ENCODE results near the gene PNLIPRP2. TPM values are rescaled to one million over a fixed set of nuclear protein-coding genes. Genes with fewer than 3 reads are reported as not detected.
A peak's percentile ranks its signal among the peaks of the same experiment; 100 is the strongest.

PNLIPRP2 gene
- 1,000 to 10,000 TPM in 1 of 2 donors, 100 to 1,000 TPM in 1; 455 to 2,069 TPM for total RNA-seq

DNA sequence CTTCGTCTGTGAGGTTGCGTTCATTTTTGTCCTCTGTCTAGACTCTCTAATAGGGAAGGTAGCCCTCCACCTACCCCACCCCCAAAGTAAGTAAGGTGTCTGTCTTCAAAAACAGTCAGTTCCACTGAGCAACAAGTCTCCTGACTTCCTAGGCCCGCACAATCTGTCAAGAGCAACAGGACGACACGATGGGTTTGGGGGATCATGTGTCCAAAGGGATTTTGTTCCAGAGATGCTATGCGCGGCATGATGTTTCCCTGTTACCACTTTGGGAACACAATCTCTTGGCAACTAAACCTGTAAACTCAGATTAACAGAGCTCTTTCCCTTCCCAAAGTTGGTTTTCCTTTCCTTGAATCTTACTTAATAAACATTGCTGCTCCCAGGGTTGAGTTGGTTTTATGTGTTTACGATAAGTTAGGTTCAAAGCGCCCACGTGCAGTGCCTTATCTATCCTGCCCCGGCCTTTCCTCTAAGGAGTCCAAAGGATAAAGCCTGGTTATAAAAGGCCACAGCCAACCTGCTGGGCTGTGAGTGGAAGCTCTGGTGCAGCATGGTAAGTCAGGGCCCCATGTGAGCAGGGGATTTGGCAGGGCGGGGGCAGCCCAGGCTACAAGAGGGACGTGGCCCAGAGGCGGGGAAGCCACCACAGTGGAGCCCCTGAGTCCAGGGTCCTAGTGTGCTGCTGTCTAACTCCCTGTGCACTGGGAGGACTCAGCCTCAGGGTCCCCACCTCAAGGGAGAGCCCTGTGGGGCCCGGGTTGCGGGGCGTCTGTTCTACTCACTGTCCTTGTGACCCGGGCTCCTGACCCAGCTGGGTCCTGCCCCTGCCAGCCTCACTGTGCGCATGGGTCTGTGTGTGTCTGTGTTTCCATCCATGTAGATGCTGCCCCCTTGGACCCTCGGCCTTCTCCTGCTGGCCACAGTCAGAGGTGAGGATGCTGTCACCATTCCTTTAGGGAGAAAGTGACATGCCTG, at the start of gene PNLIPRP2:
Gene PNLIPRP2 (plus strand): TSS at position 531 of the 978 bp plus-strand sequence.
- peak; percentile 65 for ATAC-seq
- peak; percentile 83 to 94 (median 90) for DNase-seq

DNA sequence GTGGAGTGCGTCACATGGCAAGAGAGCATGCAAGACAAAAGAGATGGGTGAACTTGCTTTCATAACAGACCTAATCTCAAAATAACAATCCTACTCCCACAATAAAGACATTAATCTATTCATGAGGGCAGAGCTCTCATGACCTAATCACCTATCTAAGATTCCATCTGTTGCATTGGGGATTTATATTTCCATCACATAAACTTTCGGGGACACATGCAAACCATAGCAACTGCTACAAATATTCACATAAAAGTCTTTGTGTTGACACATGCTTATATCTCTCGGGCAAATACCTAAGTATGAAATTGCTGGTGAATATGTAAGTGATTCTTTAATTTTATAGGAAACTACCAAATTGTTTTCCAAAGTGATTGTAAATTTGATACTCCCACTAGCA, 46.0 kb upstream of the PNLIPRP2 start:
- Histone ChIP-seq H3K27me3 (no peaks in the 10 kb centered on the region), H3K4me1 (peaks cover 18% of the 10 kb centered on the region), H3K4me3 (no peak overlapping the region), H3K36me3 (replicated peaks in 1 of 2; ENCODE audit: insufficient read depth in 1 of 2, low read depth in 2 of 2) (no peaks in the 10 kb centered on the region), H3K9me3 (no peaks in the 10 kb centered on the region), H3K27ac (no peak overlapping the region)
- DNase-seq: no peak
- intact Hi-C loops (cut with DNase I): no loop called here
- ATAC-seq: no peak
- TF ChIP-seq POLR2A (IDR thresholded peaks at IDR 0.05): no peak
- TF ChIP-seq, protein P1, sequence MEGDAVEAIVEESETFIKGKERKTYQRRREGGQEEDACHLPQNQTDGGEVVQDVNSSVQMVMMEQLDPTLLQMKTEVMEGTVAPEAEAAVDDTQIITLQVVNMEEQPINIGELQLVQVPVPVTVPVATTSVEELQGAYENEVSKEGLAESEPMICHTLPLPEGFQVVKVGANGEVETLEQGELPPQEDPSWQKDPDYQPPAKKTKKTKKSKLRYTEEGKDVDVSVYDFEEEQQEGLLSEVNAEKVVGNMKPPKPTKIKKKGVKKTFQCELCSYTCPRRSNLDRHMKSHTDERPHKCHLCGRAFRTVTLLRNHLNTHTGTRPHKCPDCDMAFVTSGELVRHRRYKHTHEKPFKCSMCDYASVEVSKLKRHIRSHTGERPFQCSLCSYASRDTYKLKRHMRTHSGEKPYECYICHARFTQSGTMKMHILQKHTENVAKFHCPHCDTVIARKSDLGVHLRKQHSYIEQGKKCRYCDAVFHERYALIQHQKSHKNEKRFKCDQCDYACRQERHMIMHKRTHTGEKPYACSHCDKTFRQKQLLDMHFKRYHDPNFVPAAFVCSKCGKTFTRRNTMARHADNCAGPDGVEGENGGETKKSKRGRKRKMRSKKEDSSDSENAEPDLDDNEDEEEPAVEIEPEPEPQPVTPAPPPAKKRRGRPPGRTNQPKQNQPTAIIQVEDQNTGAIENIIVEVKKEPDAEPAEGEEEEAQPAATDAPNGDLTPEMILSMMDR (IDR thresholded peaks at IDR 0.05): no peak
- WGBS, 2 donors: 84 to 92% methylated on average over 3 of the region's 3 CpGs

More for the DNA sequence above, at the start of gene PNLIPRP2:
- Histone ChIP-seq H3K36me3 (replicated peaks in 1 of 2; ENCODE audit: insufficient read depth in 1 of 2, low read depth in 2 of 2) (no peaks in the 10 kb centered on the region), H3K27me3 (no peaks in the 10 kb centered on the region), H3K4me1 (peaks cover 46% of the 10 kb centered on the region), H3K9me3 (no peaks in the 10 kb centered on the region), H3K4me3 (peak within 1 kb of the TSS; percentile 64 to 68), H3K27ac (peak within 1 kb of the TSS; percentile 85 to 97 (median 88))
- WGBS, 2 donors: 28 to 35% methylated on average over 11 to 20 of the region's 20 CpGs
- TF ChIP-seq POLR2A (IDR thresholded peaks at IDR 0.05): peak; percentile 98 to 99 (median 99)
- TF ChIP-seq, protein P1 (IDR thresholded peaks at IDR 0.05): no peak
- intact Hi-C loops (cut with DNase I): no loop called here

DNA sequence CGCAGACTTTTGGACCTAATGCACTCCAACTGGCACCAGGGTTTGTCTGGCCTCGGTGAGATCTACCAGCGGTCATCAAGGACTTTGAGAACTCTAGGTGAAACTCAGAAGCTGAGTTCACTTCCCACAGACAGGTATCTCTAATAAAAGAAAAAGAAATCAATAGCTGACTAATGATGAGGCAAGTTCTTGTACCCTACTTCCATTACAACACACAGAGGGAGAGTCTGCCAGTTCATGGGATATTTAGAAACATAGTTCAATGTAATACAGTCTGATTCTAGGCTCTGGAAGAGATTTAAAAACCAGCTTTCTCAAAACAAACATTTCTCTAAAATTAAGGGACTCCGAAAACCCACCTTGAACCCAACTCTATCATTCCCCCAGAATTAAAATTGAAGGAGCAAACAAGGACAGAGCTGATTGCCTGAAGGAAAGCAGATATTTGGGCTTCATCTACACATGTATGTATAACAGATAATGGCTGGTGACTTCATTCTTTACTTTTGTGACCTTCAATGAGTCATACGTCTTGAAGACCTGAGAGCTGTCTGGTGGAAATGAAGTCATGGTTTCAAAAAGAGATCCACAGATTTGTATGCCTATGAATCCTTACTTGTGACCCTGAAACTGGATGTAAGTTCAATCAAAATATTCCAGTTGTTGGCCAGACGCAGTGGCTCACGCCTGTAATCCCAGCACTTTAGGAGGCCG, 32.7 kb upstream of the PNLIPRP2 start:
- TF ChIP-seq, protein P1 (IDR thresholded peaks at IDR 0.05): no peak
- peak in 2 of 3 donors; percentile 13 to 20 for TF ChIP-seq POLR2A (IDR thresholded peaks at IDR 0.05)
- Histone ChIP-seq H3K36me3 (replicated peaks in 1 of 2; ENCODE audit: insufficient read depth in 1 of 2, low read depth in 2 of 2) (no peaks in the 10 kb centered on the region), H3K4me3 (no peak overlapping the region), H3K27ac (peak overlapping the region; percentile 69 to 97 (median 94)), H3K4me1 (peaks cover 25% of the 10 kb centered on the region), H3K27me3 (no peaks in the 10 kb centered on the region), H3K9me3 (no peaks in the 10 kb centered on the region)
- intact Hi-C loops (cut with DNase I): no loop called here
- peak in 3 of 4 donors; percentile 20 to 31 (median 26) for DNase-seq
- ATAC-seq: peak; percentile 6
- WGBS, 2 donors: 56 to 67% methylated on average over 8 of the region's 8 CpGs

DNA sequence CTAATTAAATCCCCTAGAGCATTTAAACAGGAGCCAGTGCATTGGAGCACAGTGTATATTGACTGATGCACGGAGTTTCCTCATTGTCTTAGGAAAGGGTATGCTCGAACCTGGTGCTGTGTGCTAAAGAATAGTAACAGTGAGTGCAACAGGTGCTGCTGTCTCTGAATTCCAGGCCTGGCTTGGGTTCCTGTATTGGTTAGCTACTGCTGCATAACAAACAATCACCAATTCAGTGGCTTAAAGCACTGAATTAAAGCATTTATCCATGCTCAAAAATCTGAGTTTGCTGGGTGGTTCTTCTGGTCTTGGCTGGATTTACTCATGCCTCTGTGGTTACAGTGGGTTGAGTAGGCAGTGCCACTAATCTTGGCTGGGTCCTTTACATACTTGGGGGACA, 31.8 kb upstream of the PNLIPRP2 start:
- DNase-seq: no peak
- Histone ChIP-seq H3K27ac (peak overlapping the region; percentile 86 to 97 (median 94)), H3K36me3 (replicated peaks in 1 of 2; ENCODE audit: insufficient read depth in 1 of 2, low read depth in 2 of 2) (no peaks in the 10 kb centered on the region), H3K4me3 (no peak overlapping the region), H3K9me3 (no peaks in the 10 kb centered on the region), H3K27me3 (no peaks in the 10 kb centered on the region), H3K4me1 (peaks cover 25% of the 10 kb centered on the region)
- intact Hi-C loops (cut with DNase I): no loop called here
- TF ChIP-seq POLR2A (IDR thresholded peaks at IDR 0.05): no peak
- TF ChIP-seq, protein P1 (IDR thresholded peaks at IDR 0.05): no peak
- no peak for ATAC-seq
- WGBS, 2 donors: 83% methylated on average over 2 of the region's 2 CpGs

All from body of pancreas (tissue), 4 donors.